ENCODE data around the gene KRT85.

The KRT85 gene

GRCh38 chr12:52333321-52333720, 34.0 kb downstream of the KRT85 start:
- H3K36me3 Mint-ChIP-seq: no peaks in the 10 kb centered on the region
- H3K4me1 Mint-ChIP-seq: no peaks in the 10 kb centered on the region
- H3K4me3 Mint-ChIP-seq: no peak overlapping the region
- H3K27me3 Mint-ChIP-seq: peaks cover 2% of the 10 kb centered on the region
- H3K27ac Mint-ChIP-seq: no peak overlapping the region
- no peaks in the 10 kb centered on the region for H3K9me3 Mint-ChIP-seq

- peaks cover 5% of the 10 kb centered on the region for H3K4me1 Mint-ChIP-seq
- H3K4me3 Mint-ChIP-seq: no peak overlapping the region
- H3K9me3 Mint-ChIP-seq: no peaks in the 10 kb centered on the region
- peaks cover 2% of the 10 kb centered on the region for H3K27me3 Mint-ChIP-seq
- H3K27ac Mint-ChIP-seq: no peak overlapping the region
- H3K36me3 Mint-ChIP-seq: no peaks in the 10 kb centered on the region
These were observed 34.9 kb downstream of the KRT85 start for GRCh38 chr12:52332381-52332780.

- H3K36me3 Mint-ChIP-seq: no peaks in the 10 kb centered on the region
- no peak overlapping the region for H3K4me3 Mint-ChIP-seq
- no peaks in the 10 kb centered on the region for H3K9me3 Mint-ChIP-seq
- peaks cover 2% of the 10 kb centered on the region for H3K27me3 Mint-ChIP-seq
- H3K27ac Mint-ChIP-seq: no peak overlapping the region
- H3K4me1 Mint-ChIP-seq: peaks cover 11% of the 10 kb centered on the region
These were observed 35.4 kb downstream of the KRT85 start for GRCh38 chr12:52331833-52332232.

GRCh38 chr12:52331039-52331438, 36.2 kb downstream of the KRT85 start:
- Mint-ChIP-seq H3K4me1 (peaks cover 13% of the 10 kb centered on the region), H3K36me3 (no peaks in the 10 kb centered on the region), H3K27me3 (peaks cover 2% of the 10 kb centered on the region), H3K27ac (no peak overlapping the region), H3K4me3 (no peak overlapping the region), H3K9me3 (no peaks in the 10 kb centered on the region)

GRCh38 chr12:52327830-52328500, 39.3 kb downstream of the KRT85 start:
- Mint-ChIP-seq H3K9me3 (no peaks in the 10 kb centered on the region), H3K4me3 (no peak overlapping the region), H3K27me3 (no peaks in the 10 kb centered on the region), H3K4me1 (peaks cover 13% of the 10 kb centered on the region), H3K27ac (no peak overlapping the region), H3K36me3 (no peaks in the 10 kb centered on the region)

GRCh38 chr12:52327052-52327829, 40.0 kb downstream of the KRT85 start:
- no peaks in the 10 kb centered on the region for H3K36me3 Mint-ChIP-seq
- no peaks in the 10 kb centered on the region for H3K27me3 Mint-ChIP-seq
- H3K27ac Mint-ChIP-seq: peak overlapping the region; percentile 13
- H3K4me3 Mint-ChIP-seq: no peak overlapping the region
- H3K9me3 Mint-ChIP-seq: no peaks in the 10 kb centered on the region
- H3K4me1 Mint-ChIP-seq: peaks cover 13% of the 10 kb centered on the region

- Mint-ChIP-seq H3K27ac (no peak overlapping the region), H3K36me3 (no peaks in the 10 kb centered on the region), H3K9me3 (no peaks in the 10 kb centered on the region), H3K4me1 (peaks cover 13% of the 10 kb centered on the region), H3K4me3 (no peak overlapping the region), H3K27me3 (peaks cover 8% of the 10 kb centered on the region)
These were observed 43.2 kb downstream of the KRT85 start for GRCh38 chr12:52324153-52324444.

- no peaks in the 10 kb centered on the region for H3K36me3 Mint-ChIP-seq
- no peak overlapping the region for H3K27ac Mint-ChIP-seq
- peaks cover 13% of the 10 kb centered on the region for H3K4me1 Mint-ChIP-seq
- no peak overlapping the region for H3K4me3 Mint-ChIP-seq
- H3K27me3 Mint-ChIP-seq: peaks cover 8% of the 10 kb centered on the region
- H3K9me3 Mint-ChIP-seq: no peaks in the 10 kb centered on the region
These were observed 43.7 kb downstream of the KRT85 start for GRCh38 chr12:52323416-52324152.

- no peak overlapping the region for H3K4me3 Mint-ChIP-seq
- H3K36me3 Mint-ChIP-seq: no peaks in the 10 kb centered on the region
- peaks cover 13% of the 10 kb centered on the region for H3K4me1 Mint-ChIP-seq
- H3K27me3 Mint-ChIP-seq: peaks cover 8% of the 10 kb centered on the region
- no peak overlapping the region for H3K27ac Mint-ChIP-seq
- no peaks in the 10 kb centered on the region for H3K9me3 Mint-ChIP-seq
These were observed 44.3 kb downstream of the KRT85 start for GRCh38 chr12:52323001-52323400.

GRCh38 chr12:52322069-52322468, 45.2 kb downstream of the KRT85 start:
- no peak overlapping the region for H3K4me3 Mint-ChIP-seq
- H3K27ac Mint-ChIP-seq: no peak overlapping the region
- H3K9me3 Mint-ChIP-seq: no peaks in the 10 kb centered on the region
- peaks cover 8% of the 10 kb centered on the region for H3K27me3 Mint-ChIP-seq
- no peaks in the 10 kb centered on the region for H3K36me3 Mint-ChIP-seq
- peaks cover 4% of the 10 kb centered on the region for H3K4me1 Mint-ChIP-seq

GRCh38 chr12:52321418-52321817, 45.9 kb downstream of the KRT85 start:
- Mint-ChIP-seq H3K27me3 (peaks cover 8% of the 10 kb centered on the region), H3K4me3 (no peak overlapping the region), H3K36me3 (no peaks in the 10 kb centered on the region), H3K27ac (no peak overlapping the region), H3K4me1 (no peaks in the 10 kb centered on the region), H3K9me3 (no peaks in the 10 kb centered on the region)

- Mint-ChIP-seq H3K4me3 (no peak within 1 kb of the TSS), H3K27ac (no peak within 1 kb of the TSS), H3K36me3 (no peaks in the 10 kb centered on the region), H3K9me3 (no peaks in the 10 kb centered on the region), H3K27me3 (peaks cover 8% of the 10 kb centered on the region), H3K4me1 (no peaks in the 10 kb centered on the region)
These were observed 46.4 kb downstream of the KRT85 start, which contains the start of gene KRT83 for GRCh38 chr12:52320784-52321400. Gene KRT83, minus strand, starts transcription at chr12:52321398. Its CDS starts 63 bp downstream, at chr12:52321335.

GRCh38 chr12:52319097-52319496, 48.2 kb downstream of the KRT85 start:
- no peaks in the 10 kb centered on the region for H3K9me3 Mint-ChIP-seq
- H3K4me1 Mint-ChIP-seq: no peaks in the 10 kb centered on the region
- no peaks in the 10 kb centered on the region for H3K36me3 Mint-ChIP-seq
- peaks cover 8% of the 10 kb centered on the region for H3K27me3 Mint-ChIP-seq
- H3K4me3 Mint-ChIP-seq: no peak overlapping the region
- no peak overlapping the region for H3K27ac Mint-ChIP-seq

- peaks cover 8% of the 10 kb centered on the region for H3K27me3 Mint-ChIP-seq
- H3K4me1 Mint-ChIP-seq: no peaks in the 10 kb centered on the region
- H3K36me3 Mint-ChIP-seq: no peaks in the 10 kb centered on the region
- H3K27ac Mint-ChIP-seq: no peak overlapping the region
- H3K4me3 Mint-ChIP-seq: no peak overlapping the region
- H3K9me3 Mint-ChIP-seq: no peaks in the 10 kb centered on the region
These were observed 48.9 kb downstream of the KRT85 start for GRCh38 chr12:52318241-52318990.

GRCh38 chr12:52317468-52318052, 49.7 kb downstream of the KRT85 start:
- no peak overlapping the region for H3K4me3 Mint-ChIP-seq
- H3K36me3 Mint-ChIP-seq: no peaks in the 10 kb centered on the region
- no peaks in the 10 kb centered on the region for H3K9me3 Mint-ChIP-seq
- no peaks in the 10 kb centered on the region for H3K4me1 Mint-ChIP-seq
- H3K27ac Mint-ChIP-seq: no peak overlapping the region
- peaks cover 8% of the 10 kb centered on the region for H3K27me3 Mint-ChIP-seq
